HG03442 (cell line): ENCODE measurements around the gene GIPC1.
"Not testable (repeated sequence)": the region's sequence is repeated elsewhere in the genome, so short reads cannot be mapped to it uniquely, and the experiment has no call there.

Source experiments
- ATAC-seq: cut with Tn5 transposase; IDR thresholded peaks from one replicate; pipeline ENCODE4 v1.9.1; 2021; ENCODE audit warnings: mild to moderate bottlenecking, moderate library complexity; ENCODE audit not compliant: unreplicated experiment

The GIPC1 gene

GRCh38 chr19:14472202-14472938 lies 23.6 kb downstream of the GIPC1 start:
- peak; percentile 53 for ATAC-seq

GRCh38 chr19:14471436-14472187 lies 24.3 kb downstream of the GIPC1 start:
- no peak for ATAC-seq

- ATAC-seq = no peak
Measured at GRCh38 chr19:14470031-14470876, 25.7 kb downstream of the GIPC1 start.

GRCh38 chr19:14467816-14468215 lies 28.1 kb downstream of the GIPC1 start:
- ATAC-seq = no peak

GRCh38 chr19:14467391-14467790 lies 28.5 kb downstream of the GIPC1 start:
- ATAC-seq = no peak

GRCh38 chr19:14463747-14464146 lies 32.2 kb downstream of the GIPC1 start:
- ATAC-seq = no peak

GRCh38 chr19:14462401-14462800 lies 33.5 kb downstream of the GIPC1 start:
- ATAC-seq = not testable (repeated sequence)

- ATAC-seq = no peak
Measured at GRCh38 chr19:14460935-14461334, 35.0 kb downstream of the GIPC1 start.

- ATAC-seq = no peak
Measured at GRCh38 chr19:14459703-14460102, 36.2 kb downstream of the GIPC1 start.

- not testable (repeated sequence) for ATAC-seq
Measured at GRCh38 chr19:14452303-14452702, 43.6 kb downstream of the GIPC1 start.

- no peak for ATAC-seq
Measured at GRCh38 chr19:14450876-14451275, 45.1 kb downstream of the GIPC1 start.

- no peak for ATAC-seq
Measured at GRCh38 chr19:14450168-14450874, 45.6 kb downstream of the GIPC1 start.

GRCh38 chr19:14449321-14449720 lies 46.6 kb downstream of the GIPC1 start:
- no peak for ATAC-seq

GRCh38 chr19:14446336-14447036 lies 49.4 kb downstream of the GIPC1 start:
- no peak for ATAC-seq

GRCh38 chr19:14443632-14444216 lies 52.2 kb downstream of the GIPC1 start:
- ATAC-seq = no peak

- ATAC-seq = no peak
Measured at GRCh38 chr19:14442891-14443631, 52.9 kb downstream of the GIPC1 start.

GRCh38 chr19:14441041-14441938 lies 54.6 kb downstream of the GIPC1 start:
- no peak for ATAC-seq

GRCh38 chr19:14440049-14440448 lies 55.9 kb downstream of the GIPC1 start:
- peak; percentile 72 for ATAC-seq
